Endothelial cell of umbilical vein (primary cell): Measurements from ENCODE around the gene RPL22. TPM values are rescaled to one million over a fixed set of nuclear protein-coding genes. Genes with fewer than 3 reads are reported as not detected.

ENCODE experiments used
- BruUV-seq: library from RNA; stranded (reverse); fragments of 400-500 nt; replicated peaks from 2 replicates; lab custom pipeline; 2021; lab: Mats Ljungman, UMichigan
- CTCF ChIA-PET: fragments of 300-600, 350-600 bp; sonication (Branson Sonifier 250); formaldehyde crosslinking; loops from one replicate; lab custom pipeline; 2021; ENCODE audit warnings: antibody characterized with exemption, inconsistent platforms; lab: Charles Lee
- POLR2A ChIA-PET: fragments of 300-600, 350-600 bp; sonication (Branson Sonifier 250); formaldehyde crosslinking; loops from one replicate; lab custom pipeline; 2021; ENCODE audit warnings: antibody characterized with exemption, inconsistent platforms; lab: Charles Lee
- DNase-seq: peaks from one replicate; pipeline ENCODE4 v3.0.0-alpha.2; 2011; ENCODE audit warnings: low read depth, low spot score
- FAIRE-seq: peaks from 2 replicates; lab custom pipeline; 2011; peaks lifted over from hg19 to GRCh38; lab: Jason Lieb, UNC
- H2AFZ ChIP-seq: 2 replicates; pipeline ENCODE4 v1.6.0; 2012; ENCODE audit warnings: low read depth, low read length, control low read depth, inconsistent platforms
- H3K27ac ChIP-seq: 2 replicates; pipeline ENCODE4 v1.5.1; 2011; ENCODE audit warnings: low read depth, mild to moderate bottlenecking, control low read depth, low read length, moderate library complexity; ENCODE audit not compliant: insufficient read depth
- H3K27me3 ChIP-seq, 2 experiments: 2 replicates each; pipeline versions ENCODE4 v1.6.0 to v1.6.1; 2011; ENCODE audit warnings: low read length in 2 of 2, mixed read lengths in 1 of 2; ENCODE audit not compliant: control insufficient read depth in 2 of 2, insufficient read depth in 2 of 2
- H3K36me3 ChIP-seq, 2 experiments: 2 replicates in 1 of 2; 3 replicates in 1 of 2; pipeline ENCODE4 v1.5.1; 2011; ENCODE audit warnings: low read length in 2 of 2, mild to moderate bottlenecking in 1 of 2, moderate library complexity in 1 of 2; ENCODE audit not compliant: control insufficient read depth in 2 of 2, insufficient read depth in 2 of 2; ENCODE audit errors: extremely low read depth in 1 of 2
- H3K4me1 ChIP-seq: 3 replicates; pipeline ENCODE4 v1.5.1; 2011; ENCODE audit warnings: mild to moderate bottlenecking, low read length; ENCODE audit not compliant: control insufficient read depth, insufficient read depth; ENCODE audit errors: extremely low read depth
- H3K4me2 ChIP-seq: 2 replicates; pipeline ENCODE4 v1.6.1; 2011; ENCODE audit warnings: low read length, control low read depth, mixed read lengths; ENCODE audit not compliant: insufficient read depth
- H3K4me3 ChIP-seq, 3 experiments: fragments of 200-600 bp in 1 of 3; sonication (generic), shearing (Covaris generic) in 1 of 3; replicated peaks in 1 of 3; 2 replicates each; pipeline ENCODE4 v1.5.1; 2011 to 2016; ENCODE audit warnings: control low read depth in 3 of 3, low read length in 3 of 3, mild to moderate bottlenecking in 2 of 3, inconsistent platforms in 1 of 3, low read depth in 1 of 3, moderate library complexity in 1 of 3; ENCODE audit not compliant: insufficient read depth in 1 of 3
- H3K79me2 ChIP-seq: 2 replicates; pipeline ENCODE4 v1.6.0; 2012; ENCODE audit warnings: low read length, inconsistent platforms; ENCODE audit not compliant: control insufficient read depth, insufficient read depth
- H3K9ac ChIP-seq: replicated peaks from 2 replicates; pipeline ENCODE3; 2011; ENCODE audit warnings: low read length, control low read depth; ENCODE audit not compliant: insufficient read depth; ENCODE audit errors: extremely low read depth
- H3K9me1 ChIP-seq: replicated peaks from 3 replicates; pipeline ENCODE4 v1.6.0; 2011; ENCODE audit warnings: mild to moderate bottlenecking, low read length; ENCODE audit not compliant: control insufficient read depth, insufficient read depth; ENCODE audit errors: extremely low read depth
- H3K9me3 ChIP-seq: replicated peaks from 2 replicates; pipeline ENCODE4 v1.5.1; 2012; ENCODE audit warnings: low read length, inconsistent platforms; ENCODE audit not compliant: control insufficient read depth, insufficient read depth
- H4K20me1 ChIP-seq: replicated peaks from 2 replicates; pipeline ENCODE3; 2011; ENCODE audit warnings: mild to moderate bottlenecking, low read length; ENCODE audit not compliant: control insufficient read depth, insufficient read depth; ENCODE audit errors: extremely low read depth
- CTCF ChIP-seq, 2 donors: IDR thresholded peaks; 1 replicate in 1 of 2; 2 replicates in 1 of 2; pipeline ENCODE4 v1.5.1; 2011; ENCODE audit warnings: low read length in 2 of 2, mild to moderate bottlenecking in 2 of 2, moderate library complexity in 2 of 2, control low read depth in 1 of 2, inconsistent platforms in 1 of 2, low read depth in 1 of 2; ENCODE audit not compliant: insufficient read depth in 1 of 2; ENCODE audit errors: extremely low read depth in 1 of 2
- EZH2 ChIP-seq: IDR thresholded peaks from 2 replicates; pipeline ENCODE4 v1.6.1; 2012; ENCODE audit warnings: borderline replicate concordance, low read depth, mild to moderate bottlenecking, moderate library complexity, low read length, inconsistent platforms; ENCODE audit not compliant: severe bottlenecking
- FOS ChIP-seq: IDR thresholded peaks from 2 replicates; pipeline ENCODE4 v1.6.1; 2011; ENCODE audit warnings: mild to moderate bottlenecking, low read length, moderate library complexity, borderline replicate concordance; ENCODE audit not compliant: insufficient read depth
- GATA2 ChIP-seq: IDR thresholded peaks from 2 replicates; pipeline ENCODE4 v1.7.0; 2011; ENCODE audit warnings: low read depth, mild to moderate bottlenecking, moderate library complexity, mixed read lengths, low read length; ENCODE audit not compliant: insufficient read length, insufficient read depth
- JUN ChIP-seq: IDR thresholded peaks from 2 replicates; pipeline ENCODE4 v1.6.1; 2011; ENCODE audit warnings: borderline replicate concordance, low read depth; ENCODE audit not compliant: insufficient read length, insufficient read depth
- MAX ChIP-seq: IDR thresholded peaks from 2 replicates; pipeline ENCODE4 v1.6.1; 2011; ENCODE audit not compliant: insufficient read depth, insufficient read length
- MYC ChIP-seq: IDR thresholded peaks from one replicate; pipeline ENCODE4 v1.6.1; 2011; ENCODE audit warnings: mild to moderate bottlenecking, low read depth, low read length
- POLR2AphosphoS5 ChIP-seq: IDR thresholded peaks from 2 replicates; pipeline ENCODE4 v1.6.1; 2012; ENCODE audit warnings: low read depth, mild to moderate bottlenecking, control low read depth, low read length, moderate library complexity; ENCODE audit not compliant: insufficient read depth
- dilution Hi-C: fragments of 300-500 bp; cut with MboI; formaldehyde crosslinking; loops from one replicate; pipeline ENCODE4 v1.15.0; 2019; ENCODE audit warnings: low sequenced_read_pairs; ENCODE audit not compliant: extremely low pct_ligation_motif_present
- intact Hi-C: fragments of 100-400 bp; cut with micrococcal nuclease; formaldehyde crosslinking; loops from one replicate; pipeline ENCODE4 v1.10.0; 2022
- polyA plus RNA-seq, 4 experiments: library from polyadenylated mRNA; depleted of rRNA in 3 of 4; stranded (reverse) in 3 of 4; unstranded in 1 of 4; fragments of >200 nt; gene quantifications; 2 replicates each; pipeline versions ENCODE4 v1.2.1 to v1.2.3, GENCODE V29; 2011 to 2012; ENCODE audit warnings: missing spikeins in 1 of 4
- total RNA-seq: library from RNA; stranded (reverse); gene quantifications from 2 replicates; pipeline ENCODE4 v1.2.3, GENCODE V29; 2021

The RPL22 gene
- total and polyA plus RNA-seq, 2 donors (not counting 3 experiments of a cell fraction or from before 2014, with no cell fraction given) = 71.2 to 343 TPM

- CTCF ChIA-PET = interaction anchor here (1.7 to 5.3 kb wide), 2 partner anchors 16 to 18 kb away, joined by 4 to 17 read pairs; no protein-coding TSS in a partner anchor
- intact Hi-C loops = no loop called here
- BruUV-seq = no TSS peak
These were observed 23.2 kb upstream of the RPL22 start for GRCh38 chr1:6222636-6223035.

More at GRCh38 chr1:6222636-6223035, 23.2 kb upstream of the RPL22 start:
- Histone ChIP-seq H3K79me2 (peaks cover 6% of the 10 kb centered on the region), H3K4me2 (no peak overlapping the region), H4K20me1 (no peaks in the 10 kb centered on the region), H3K36me3 (peaks cover 8 to 18% of the 10 kb centered on the region in 2 experiments), H3K9ac (no peak overlapping the region), H3K9me3 (no peaks in the 10 kb centered on the region), H3K9me1 (no peaks in the 10 kb centered on the region), H3K27ac (no peak overlapping the region), H2AFZ (no peak overlapping the region), H3K27me3 (no peaks in the 10 kb centered on the region), H3K4me1 (no peaks in the 10 kb centered on the region), H3K4me3 (no peak overlapping the region)
- FAIRE-seq (peak; percentile 54), DNase-seq (no peak)
- TF ChIP-seq GATA2 (no peak), JUN (no peak), MYC (no peak), MAX (no peak), EZH2 (no peak), CTCF (IDR thresholded peaks at IDR 0.05; ENCODE audit: extremely low read depth in 1 of 2, insufficient read depth in 1 of 2, low read depth in 1 of 2, low read length in 2 of 2) (no peak), POLR2AphosphoS5 (no peak), FOS (no peak)
- dilution Hi-C loops = no loop called here
- POLR2A ChIA-PET = no interaction called here
